ENCODE data around the gene NAGA.

Gene NAGA

GRCh38 chr22:42050641-42051180 is 19.9 kb downstream of the NAGA start:
- no peak for DNase-seq (ENCODE audit: low read depth in 1 of 2, low spot score in 1 of 2)

GRCh38 chr22:42041784-42042183 is 28.8 kb downstream of the NAGA start:
- DNase-seq (ENCODE audit: low read depth in 1 of 2, low spot score in 1 of 2) = no peak

GRCh38 chr22:42039271-42039670 is 31.3 kb downstream of the NAGA start:
- no peak for DNase-seq (ENCODE audit: low read depth in 1 of 2, low spot score in 1 of 2)

- DNase-seq (ENCODE audit: low read depth in 1 of 2, low spot score in 1 of 2) = no peak
These were observed 35.4 kb downstream of the NAGA start for GRCh38 chr22:42035256-42035655.

GRCh38 chr22:42033263-42034181 is 37.1 kb downstream of the NAGA start:
- DNase-seq (ENCODE audit: low read depth in 1 of 2, low spot score in 1 of 2) = no peak

GRCh38 chr22:42026705-42027104 is 43.9 kb downstream of the NAGA start:
- DNase-seq (ENCODE audit: low read depth in 1 of 2, low spot score in 1 of 2) = no peak

- no peak for DNase-seq (ENCODE audit: low read depth in 1 of 2, low spot score in 1 of 2)
These were observed 45.2 kb downstream of the NAGA start for GRCh38 chr22:42025421-42025820.

- no peak for DNase-seq (ENCODE audit: low read depth in 1 of 2, low spot score in 1 of 2)
These were observed 48.3 kb downstream of the NAGA start for GRCh38 chr22:42022162-42022847.

GRCh38 chr22:42021571-42021970 is 49.0 kb downstream of the NAGA start:
- DNase-seq (ENCODE audit: low read depth in 1 of 2, low spot score in 1 of 2) = no peak

GRCh38 chr22:42018224-42018623 is 52.4 kb downstream of the NAGA start:
- DNase-seq (ENCODE audit: low read depth in 1 of 2, low spot score in 1 of 2) = no peak

- no peak for DNase-seq (ENCODE audit: low read depth in 1 of 2, low spot score in 1 of 2)
These were observed 54.5 kb downstream of the NAGA start for GRCh38 chr22:42016111-42016510.

GRCh38 chr22:42013385-42013784 is 57.2 kb downstream of the NAGA start:
- no peak for DNase-seq (ENCODE audit: low read depth in 1 of 2, low spot score in 1 of 2)

GRCh38 chr22:42010778-42011177 is 59.8 kb downstream of the NAGA start:
- DNase-seq (ENCODE audit: low read depth in 1 of 2, low spot score in 1 of 2) = no peak

All from activated T-helper 1 cell treated with anti-CD3 and anti-CD28 coated beads, Interleukin-2, amount 50 U/mL, for 16 hours (primary cell).